Gastroesophageal sphincter (tissue), 3 donors: ENCODE data around the gene ANKRD27.

ENCODE experiments used
- EP300 ChIP-seq: sonication (generic); formaldehyde crosslinking; IDR thresholded peaks from one replicate; pipeline ENCODE4 v1.6.1; 2017; ENCODE audit warnings: antibody characterized with exemption, mild to moderate bottlenecking
- POLR2A ChIP-seq, 2 donors: fragments of 450-650 bp; IDR thresholded peaks; one replicate each; pipeline ENCODE4 v1.6.1; 2017; ENCODE audit warnings: antibody characterized with exemption in 2 of 2, mild to moderate bottlenecking in 2 of 2, moderate library complexity in 1 of 2
- TF ChIP-seq, protein P1 (sequence below), 4 experiments: fragments of 200-600 bp in 2 of 4; fragments of 450-650 bp in 2 of 4; sonication (generic) in 1 of 4; IDR thresholded peaks; one replicate each; pipeline ENCODE4 v1.5.1; 2017 to 2019; ENCODE audit warnings: antibody characterized with exemption in 4 of 4, mild to moderate bottlenecking in 2 of 4, moderate library complexity in 2 of 4

DNA sequence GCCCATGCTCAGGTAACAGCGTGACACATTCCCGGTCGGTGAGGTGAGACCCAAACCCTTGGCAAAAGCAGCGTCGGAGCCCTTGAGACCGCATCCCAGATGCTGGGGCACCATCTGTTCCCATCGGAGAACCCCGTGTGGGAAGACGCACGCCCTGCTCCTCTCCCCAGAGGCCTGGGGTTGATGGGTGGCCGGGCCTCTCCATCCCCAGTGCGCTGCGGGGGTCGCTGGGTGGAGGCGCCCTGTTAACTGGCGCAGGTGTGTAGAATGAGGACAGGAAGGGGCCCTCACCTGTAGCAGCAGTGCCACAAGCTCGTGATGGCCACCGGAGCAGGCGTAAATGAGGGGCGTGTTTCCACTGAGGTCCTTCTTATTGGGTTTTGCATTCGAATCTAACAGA is 69.4 kb downstream of the ANKRD27 start:
- no peak for TF ChIP-seq POLR2A (IDR thresholded peaks at IDR 0.05)
- TF ChIP-seq, protein P1, sequence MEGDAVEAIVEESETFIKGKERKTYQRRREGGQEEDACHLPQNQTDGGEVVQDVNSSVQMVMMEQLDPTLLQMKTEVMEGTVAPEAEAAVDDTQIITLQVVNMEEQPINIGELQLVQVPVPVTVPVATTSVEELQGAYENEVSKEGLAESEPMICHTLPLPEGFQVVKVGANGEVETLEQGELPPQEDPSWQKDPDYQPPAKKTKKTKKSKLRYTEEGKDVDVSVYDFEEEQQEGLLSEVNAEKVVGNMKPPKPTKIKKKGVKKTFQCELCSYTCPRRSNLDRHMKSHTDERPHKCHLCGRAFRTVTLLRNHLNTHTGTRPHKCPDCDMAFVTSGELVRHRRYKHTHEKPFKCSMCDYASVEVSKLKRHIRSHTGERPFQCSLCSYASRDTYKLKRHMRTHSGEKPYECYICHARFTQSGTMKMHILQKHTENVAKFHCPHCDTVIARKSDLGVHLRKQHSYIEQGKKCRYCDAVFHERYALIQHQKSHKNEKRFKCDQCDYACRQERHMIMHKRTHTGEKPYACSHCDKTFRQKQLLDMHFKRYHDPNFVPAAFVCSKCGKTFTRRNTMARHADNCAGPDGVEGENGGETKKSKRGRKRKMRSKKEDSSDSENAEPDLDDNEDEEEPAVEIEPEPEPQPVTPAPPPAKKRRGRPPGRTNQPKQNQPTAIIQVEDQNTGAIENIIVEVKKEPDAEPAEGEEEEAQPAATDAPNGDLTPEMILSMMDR (IDR thresholded peaks at IDR 0.05) = no peak
- no peak for TF ChIP-seq EP300
